Endothelial cell (in vitro differentiated cells): ENCODE results near the gene TMEM11. TPM values are rescaled to one million over a fixed set of nuclear protein-coding genes. Genes with fewer than 3 reads are reported as not detected.

Experiments
- DNase-seq: peaks from one replicate; pipeline ENCODE4 v3.0.0; 2021; ENCODE audit warnings: low spot score
- H3K27ac Mint-ChIP-seq: one replicate; pipeline ENCODE4 v1.8.0; 2021; ENCODE audit warnings: mixed read lengths, inconsistent platforms; ENCODE audit not compliant: unreplicated experiment
- H3K27me3 Mint-ChIP-seq: one replicate; pipeline ENCODE4 v1.8.0; 2021; ENCODE audit warnings: mild to moderate bottlenecking, moderate library complexity, mixed read lengths, inconsistent platforms; ENCODE audit not compliant: unreplicated experiment
- H3K36me3 Mint-ChIP-seq: one replicate; pipeline ENCODE4 v1.8.0; 2021; ENCODE audit warnings: mild to moderate bottlenecking, low read depth, mixed read lengths, inconsistent platforms; ENCODE audit not compliant: unreplicated experiment
- H3K4me1 Mint-ChIP-seq: one replicate; pipeline ENCODE4 v1.8.0; 2021; ENCODE audit warnings: mild to moderate bottlenecking, mixed read lengths, inconsistent platforms; ENCODE audit not compliant: unreplicated experiment
- H3K4me3 Mint-ChIP-seq: one replicate; pipeline ENCODE4 v1.8.0; 2021; ENCODE audit warnings: mild to moderate bottlenecking, mixed read lengths, inconsistent platforms; ENCODE audit not compliant: unreplicated experiment
- H3K9me3 Mint-ChIP-seq: one replicate; pipeline ENCODE4 v1.8.0; 2021; ENCODE audit warnings: mixed read lengths, inconsistent platforms; ENCODE audit not compliant: unreplicated experiment
- CTCF ChIP-seq: fragments of 200-600 bp; sonication (generic); IDR thresholded peaks from one replicate; pipeline ENCODE4 v1.5.0; 2021; ENCODE audit warnings: antibody characterized with exemption; ENCODE audit not compliant: unreplicated experiment
- total RNA-seq: library from RNA; stranded (reverse); fragmentation: NEBNext Ultra II Directional; extraction: Animal tissue kit (Norgen Biotek cat#: 25700); gene quantifications from one replicate; pipeline ENCODE4 v1.2.1, GENCODE V29; 2021; ENCODE audit not compliant: unreplicated experiment

The TMEM11 gene
- total RNA-seq, 1 donor from 2014 or later, result 36.9 TPM

DNA sequence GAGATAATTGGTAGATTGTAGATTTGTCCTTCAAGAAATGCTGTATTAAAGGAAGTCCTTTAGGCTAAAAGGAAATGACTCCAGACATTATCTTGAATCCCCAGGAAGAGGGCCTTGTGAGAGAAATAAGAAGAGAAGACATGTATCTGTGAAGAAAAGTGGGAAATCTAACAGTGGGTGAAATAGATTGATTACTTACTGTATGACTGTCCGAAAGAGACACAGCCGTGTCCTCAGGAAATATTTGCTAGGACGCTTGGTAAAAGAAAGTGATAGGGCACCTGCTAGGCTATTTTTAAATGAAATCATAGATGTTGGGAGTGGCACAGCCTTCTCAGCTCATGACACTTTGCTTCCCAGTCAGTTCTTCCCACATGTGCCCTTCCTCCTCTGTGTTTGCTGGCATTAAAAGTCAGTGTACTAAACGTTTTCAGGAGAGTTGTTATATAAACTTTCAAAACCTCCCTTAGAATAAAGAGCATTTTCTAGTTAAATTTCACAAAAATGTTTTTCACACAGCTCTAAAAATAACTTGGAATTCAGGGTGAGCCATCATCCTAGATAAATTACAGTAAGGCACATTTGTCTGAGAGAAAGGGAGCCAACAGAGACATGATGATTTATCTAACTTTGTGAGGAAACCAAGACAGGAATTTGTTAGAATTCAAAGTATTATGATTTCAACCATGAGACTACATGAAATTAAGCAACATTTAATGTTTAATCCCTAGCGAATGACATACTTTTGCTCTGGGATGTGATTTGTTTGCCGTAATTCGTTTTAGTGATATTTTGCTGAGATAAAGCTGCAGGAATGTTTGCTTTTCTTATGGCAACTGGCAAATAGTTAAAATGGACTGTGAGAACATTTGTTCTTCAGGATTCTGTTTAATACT, 52.2 kb downstream of the TMEM11 start:
- TF ChIP-seq CTCF, result no peak
- Mint-ChIP-seq H3K9me3 (no peaks in the 10 kb centered on the region), H3K27ac (peak overlapping the region; percentile 81), H3K4me3 (no peak overlapping the region), H3K27me3 (no peaks in the 10 kb centered on the region), H3K4me1 (peaks cover 24% of the 10 kb centered on the region), H3K36me3 (no peaks in the 10 kb centered on the region)
- DNase-seq, result no peak

DNA sequence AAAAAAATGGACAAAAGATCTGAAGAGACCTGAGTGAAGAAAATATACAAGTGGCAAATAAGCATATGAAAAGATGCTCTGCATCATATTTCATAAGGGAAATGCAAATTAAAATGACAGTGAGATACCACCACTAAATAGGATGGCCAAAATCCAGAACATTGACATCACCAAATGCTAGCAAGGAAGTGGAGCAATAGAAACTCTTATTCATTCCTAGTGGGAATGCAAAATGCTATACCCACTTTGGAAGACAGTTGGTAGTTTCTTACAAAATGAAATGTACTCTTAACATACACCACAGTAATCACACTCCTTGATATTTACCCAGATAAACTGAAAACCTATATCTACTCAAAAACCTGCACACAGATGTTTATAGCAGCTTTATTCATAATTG, 53.6 kb downstream of the TMEM11 start:
- no peak overlapping the region for H3K27ac Mint-ChIP-seq
- no peak overlapping the region for H3K4me3 Mint-ChIP-seq
- H3K36me3 Mint-ChIP-seq, result no peaks in the 10 kb centered on the region
- no peaks in the 10 kb centered on the region for H3K9me3 Mint-ChIP-seq
- DNase-seq, result no peak
- H3K4me1 Mint-ChIP-seq, result peaks cover 24% of the 10 kb centered on the region
- H3K27me3 Mint-ChIP-seq, result no peaks in the 10 kb centered on the region
- no peak for TF ChIP-seq CTCF

DNA sequence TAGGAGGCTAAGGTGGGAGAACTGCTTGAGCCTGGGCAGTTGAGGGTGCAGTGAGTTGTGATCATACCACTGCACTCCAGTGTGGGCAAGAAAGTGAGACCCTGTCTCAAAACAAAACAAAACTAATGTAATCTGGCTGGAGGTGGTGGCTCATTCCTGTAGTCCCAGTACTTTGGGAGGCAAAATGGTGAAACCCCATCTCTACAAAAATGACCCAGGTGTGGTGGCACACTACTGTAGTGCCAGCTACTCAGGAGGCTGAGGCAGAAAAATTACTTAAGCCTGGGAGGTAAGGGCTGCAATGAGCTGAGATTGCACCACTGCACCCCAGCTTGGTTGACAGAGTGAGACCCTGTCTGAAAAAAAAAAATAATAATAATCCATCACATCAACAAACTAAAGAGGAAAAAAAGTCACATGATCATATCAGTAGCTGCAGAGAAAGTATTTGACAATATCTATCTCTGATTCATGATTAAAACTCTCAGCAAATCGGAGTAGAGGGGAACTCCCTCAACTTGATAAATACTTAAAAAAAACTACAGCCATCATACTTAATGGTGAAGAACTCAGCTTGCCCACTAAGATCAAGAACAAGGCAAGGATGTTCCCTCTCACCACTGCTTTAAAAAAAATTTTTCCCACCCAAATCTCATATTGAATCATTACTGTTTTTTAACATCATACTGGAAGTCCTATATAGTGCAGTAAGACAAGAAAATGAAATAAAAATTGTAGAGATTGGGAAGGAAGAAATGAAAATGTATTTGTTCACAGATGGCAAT, 56.2 kb downstream of the TMEM11 start:
- DNase-seq, result no peak
- Mint-ChIP-seq H3K9me3 (no peaks in the 10 kb centered on the region), H3K27me3 (no peaks in the 10 kb centered on the region), H3K36me3 (peaks cover 4% of the 10 kb centered on the region), H3K27ac (no peak overlapping the region), H3K4me3 (no peak overlapping the region), H3K4me1 (peaks cover 24% of the 10 kb centered on the region)
- TF ChIP-seq CTCF, result no peak

GRCh38 chr17:21152731-21153130, 61.2 kb downstream of the TMEM11 start:
- no peak overlapping the region for H3K27ac Mint-ChIP-seq
- peaks cover 17% of the 10 kb centered on the region for H3K36me3 Mint-ChIP-seq
- peaks cover 5% of the 10 kb centered on the region for H3K4me1 Mint-ChIP-seq
- TF ChIP-seq CTCF, result no peak
- no peaks in the 10 kb centered on the region for H3K9me3 Mint-ChIP-seq
- H3K27me3 Mint-ChIP-seq, result peaks cover 1% of the 10 kb centered on the region
- no peak overlapping the region for H3K4me3 Mint-ChIP-seq
- DNase-seq, result no peak
